ENCODE measurements around the gene CDK4.
A peak's percentile ranks its signal among the peaks of the same experiment; 100 is the strongest.

The CDK4 gene

GRCh38 chr12:57756406-57757341, 4.6 kb upstream of the CDK4 start:
- DNase-seq (ENCODE audit: low read depth in 2 of 2) = peak in 1 of 2 donors; percentile 39

GRCh38 chr12:57755454-57756372, 3.6 kb upstream of the CDK4 start:
- DNase-seq (ENCODE audit: low read depth in 2 of 2) = peak in 1 of 2 donors; percentile 30

- DNase-seq (ENCODE audit: low read depth in 2 of 2) = no peak
Observed at GRCh38 chr12:57755194-57755453, 3.0 kb upstream of the CDK4 start.

GRCh38 chr12:57754411-57755193, 2.5 kb upstream of the CDK4 start, which contains the start of gene MARCHF9:
Gene MARCHF9, plus strand, starts transcription at chr12:57755103. Its CDS starts 426 bp downstream, at chr12:57755529.
- DNase-seq (ENCODE audit: low read depth in 2 of 2) = peak; percentile 49 to 72

- DNase-seq (ENCODE audit: low read depth in 2 of 2) = no peak
Observed at GRCh38 chr12:57753756-57754337, 1.7 kb upstream of the CDK4 start.

- no peak for DNase-seq (ENCODE audit: low read depth in 2 of 2)
Observed at GRCh38 chr12:57752668-57753000, 524 bp upstream of the CDK4 start.

GRCh38 chr12:57751432-57751787, 700 bp downstream of the CDK4 start:
- no peak for DNase-seq (ENCODE audit: low read depth in 2 of 2)

- DNase-seq (ENCODE audit: low read depth in 2 of 2) = no peak
Observed at GRCh38 chr12:57750561-57751431, 1.3 kb downstream of the CDK4 start.

- DNase-seq (ENCODE audit: low read depth in 2 of 2) = no peak
Observed at GRCh38 chr12:57749061-57749460, 3.0 kb downstream of the CDK4 start.

GRCh38 chr12:57746025-57746424, 6.1 kb downstream of the CDK4 start:
- DNase-seq (ENCODE audit: low read depth in 2 of 2) = no peak

- DNase-seq (ENCODE audit: low read depth in 2 of 2) = no peak
Observed at GRCh38 chr12:57745485-57745881, 6.6 kb downstream of the CDK4 start.

GRCh38 chr12:57744777-57745484, 7.2 kb downstream of the CDK4 start, which contains the start of gene TSPAN31:
Gene TSPAN31, plus strand, starts transcription at chr12:57745039. Its CDS starts 116 bp downstream, at chr12:57745155.
- DNase-seq (ENCODE audit: low read depth in 2 of 2) = peak; percentile 83 to 90

- peak; percentile 39 for DNase-seq (ENCODE audit: low read depth in 2 of 2)
Observed at GRCh38 chr12:57744194-57744776, 7.8 kb downstream of the CDK4 start.

GRCh38 chr12:57743769-57744168, 8.3 kb downstream of the CDK4 start:
- DNase-seq (ENCODE audit: low read depth in 2 of 2) = no peak

GRCh38 chr12:57741844-57742738, 10.0 kb downstream of the CDK4 start:
- DNase-seq (ENCODE audit: low read depth in 2 of 2) = peak; percentile 46 to 68

GRCh38 chr12:57741413-57741789, 10.7 kb downstream of the CDK4 start:
- DNase-seq (ENCODE audit: low read depth in 2 of 2) = no peak

GRCh38 chr12:57740656-57741412, 11.3 kb downstream of the CDK4 start:
- peak; percentile 59 to 63 for DNase-seq (ENCODE audit: low read depth in 2 of 2)
